Neural progenitor cell (in vitro differentiated cells): ENCODE results near the gene ATP5MG.

ENCODE experiments used
- CTCF ChIP-seq: fragments of 200-600 bp; sonication (generic); IDR thresholded peaks from 2 replicates; pipeline ENCODE4 v1.5.1; 2017; ENCODE audit warnings: antibody characterized with exemption, mild to moderate bottlenecking
- EZH2 ChIP-seq: fragments of 200-600 bp; sonication (generic); IDR thresholded peaks from 2 replicates; pipeline ENCODE4 v1.6.1; 2017; ENCODE audit warnings: antibody characterized with exemption, mild to moderate bottlenecking, moderate library complexity
- EZH2phosphoT487 ChIP-seq: fragments of 200-600 bp; sonication (generic); IDR thresholded peaks from 2 replicates; pipeline ENCODE4 v1.6.1; 2017; ENCODE audit warnings: antibody characterized with exemption

- TF ChIP-seq CTCF (no peak), EZH2phosphoT487 (no peak), EZH2 (no peak)
These were observed 11.5 kb downstream of the ATP5MG start for GRCh38 chr11:118412921-118413320.
